GM19438 (cell line): ENCODE data around the gene KIR3DL3.
"Not testable (repeated sequence)": the region's sequence is repeated elsewhere in the genome, so short reads cannot be mapped to it uniquely, and the experiment has no call there.

Source experiments
- ATAC-seq: cut with Tn5 transposase; IDR thresholded peaks from one replicate; pipeline ENCODE4 v1.9.1; 2021; ENCODE audit warnings: low read depth; ENCODE audit not compliant: unreplicated experiment

KIR3DL3 gene

DNA sequence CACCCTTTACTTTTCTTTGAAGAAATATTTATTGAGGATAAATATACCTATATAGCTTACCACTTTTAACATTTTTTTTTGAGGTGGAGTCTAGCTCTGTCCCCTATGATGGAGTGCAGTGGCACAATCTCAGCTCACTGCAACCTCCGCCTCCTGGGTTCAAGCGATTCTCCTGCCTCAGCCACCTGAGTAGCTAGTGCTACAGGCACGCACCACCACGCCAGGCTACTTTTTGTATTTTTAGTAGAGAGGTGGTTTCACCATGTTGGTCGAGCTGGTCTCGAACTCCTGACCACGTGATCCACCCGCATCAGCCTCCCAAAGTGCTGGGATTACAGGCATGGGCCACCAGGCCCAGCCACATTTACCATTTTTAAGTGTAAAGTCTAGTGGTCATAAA lies 51.6 kb downstream of the KIR3DL3 start:
- ATAC-seq: not testable (repeated sequence)

DNA sequence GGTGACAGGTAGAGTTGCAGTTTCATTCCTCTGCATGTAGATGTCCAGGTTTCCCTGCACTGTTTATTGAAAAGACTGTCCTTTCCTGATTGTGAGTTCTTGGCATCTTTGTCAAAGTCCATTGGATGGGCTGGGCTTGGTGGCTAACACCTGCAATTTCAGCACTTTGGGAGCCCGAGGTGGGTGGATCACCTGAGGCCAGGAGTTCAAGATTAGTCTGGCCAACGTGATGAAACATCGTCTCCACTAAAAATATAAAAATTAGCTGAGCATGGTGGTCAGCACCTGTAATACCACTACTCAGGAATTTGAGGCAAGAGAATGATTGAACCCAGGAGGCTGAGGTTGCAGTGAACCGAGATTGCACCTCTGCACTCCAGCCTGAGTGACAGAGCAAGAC lies 53.6 kb downstream of the KIR3DL3 start:
- ATAC-seq: not testable (repeated sequence)

DNA sequence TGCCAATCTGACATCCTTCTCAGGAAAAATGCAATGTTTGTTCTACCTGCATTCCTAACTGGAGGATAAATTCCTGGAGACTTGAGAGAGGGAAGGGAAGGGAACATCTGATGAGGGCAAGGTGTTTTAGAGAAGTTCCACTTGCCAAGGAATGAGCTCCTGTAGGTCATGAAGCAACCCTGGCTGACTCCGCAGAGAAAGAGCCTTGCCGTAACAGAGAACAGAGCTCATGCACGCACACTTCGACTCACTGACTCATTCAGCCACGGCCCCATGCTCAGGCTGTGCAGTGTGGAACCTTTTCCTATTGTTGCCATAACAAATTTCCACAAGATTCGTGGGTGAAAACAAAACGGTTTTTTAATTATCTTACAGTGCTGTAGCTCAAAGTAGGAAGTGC lies 54.7 kb downstream of the KIR3DL3 start:
- not testable (repeated sequence) for ATAC-seq

DNA sequence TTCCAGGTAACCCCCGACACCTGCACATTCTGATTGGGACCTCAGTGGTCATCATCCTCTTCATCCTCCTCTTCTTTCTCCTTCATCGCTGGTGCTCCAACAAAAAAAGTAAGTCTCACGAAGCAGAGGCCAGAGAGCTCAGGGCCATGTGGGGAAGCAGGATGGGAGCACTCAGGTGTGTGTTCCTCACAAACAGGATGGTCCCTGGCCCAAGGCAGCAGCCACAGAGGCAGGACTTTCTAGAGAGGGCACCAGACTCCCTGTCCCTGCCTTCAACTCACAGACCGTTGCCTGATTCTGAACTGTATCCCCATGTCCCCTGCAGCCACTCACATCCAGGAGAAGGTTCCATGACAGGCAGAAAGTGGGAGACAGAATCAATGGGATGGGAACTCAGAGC lies 58.7 kb downstream of the KIR3DL3 start:
- ATAC-seq: not testable (repeated sequence)
